GM06990 (cell line): Measurements from ENCODE around the gene PTPRD.

ENCODE experiments used
- DNase-seq: peaks from one replicate; pipeline ENCODE4 v3.0.0-alpha.2; 2011; ENCODE audit not compliant: insufficient read length; ENCODE audit errors: extremely low read depth
- H3K27me3 ChIP-seq: replicated peaks from 2 replicates; pipeline ENCODE4 v1.6.0; 2011; ENCODE audit warnings: low read length; ENCODE audit not compliant: control insufficient read depth, insufficient read depth
- H3K36me3 ChIP-seq: 2 replicates; pipeline ENCODE4 v1.5.1; 2011; ENCODE audit warnings: low read length; ENCODE audit not compliant: control insufficient read depth, insufficient read depth
- H3K4me3 ChIP-seq: replicated peaks from 2 replicates; pipeline ENCODE4 v1.5.1; 2011; ENCODE audit warnings: low read depth, mild to moderate bottlenecking, control low read depth, low read length
- TF ChIP-seq, protein P1 (sequence below): IDR thresholded peaks from 2 replicates; pipeline ENCODE4 v1.5.1; 2011; ENCODE audit warnings: low read length, control low read depth, mild to moderate bottlenecking, inconsistent platforms; ENCODE audit not compliant: insufficient read depth, poor library complexity, severe bottlenecking

PTPRD gene

DNA sequence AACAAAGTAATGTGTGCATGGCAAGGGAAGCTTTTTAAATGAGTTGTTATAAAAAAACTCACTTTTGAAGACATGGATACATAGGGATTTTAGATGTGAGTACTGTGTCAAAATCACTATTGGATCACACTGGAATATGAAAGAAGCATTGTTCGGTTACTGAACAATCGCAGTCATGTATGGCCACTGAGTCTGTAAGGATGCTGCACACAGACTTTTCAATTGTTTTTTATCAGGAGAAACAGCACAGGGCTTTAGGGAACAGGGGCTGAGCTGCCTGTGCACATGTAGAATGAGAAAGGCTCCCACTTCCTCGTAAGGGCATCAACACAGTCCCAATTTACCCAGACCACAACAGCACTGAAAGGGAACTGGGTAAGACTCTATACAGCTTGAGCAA, 1479.3 kb downstream of the PTPRD start:
- TF ChIP-seq, protein P1, sequence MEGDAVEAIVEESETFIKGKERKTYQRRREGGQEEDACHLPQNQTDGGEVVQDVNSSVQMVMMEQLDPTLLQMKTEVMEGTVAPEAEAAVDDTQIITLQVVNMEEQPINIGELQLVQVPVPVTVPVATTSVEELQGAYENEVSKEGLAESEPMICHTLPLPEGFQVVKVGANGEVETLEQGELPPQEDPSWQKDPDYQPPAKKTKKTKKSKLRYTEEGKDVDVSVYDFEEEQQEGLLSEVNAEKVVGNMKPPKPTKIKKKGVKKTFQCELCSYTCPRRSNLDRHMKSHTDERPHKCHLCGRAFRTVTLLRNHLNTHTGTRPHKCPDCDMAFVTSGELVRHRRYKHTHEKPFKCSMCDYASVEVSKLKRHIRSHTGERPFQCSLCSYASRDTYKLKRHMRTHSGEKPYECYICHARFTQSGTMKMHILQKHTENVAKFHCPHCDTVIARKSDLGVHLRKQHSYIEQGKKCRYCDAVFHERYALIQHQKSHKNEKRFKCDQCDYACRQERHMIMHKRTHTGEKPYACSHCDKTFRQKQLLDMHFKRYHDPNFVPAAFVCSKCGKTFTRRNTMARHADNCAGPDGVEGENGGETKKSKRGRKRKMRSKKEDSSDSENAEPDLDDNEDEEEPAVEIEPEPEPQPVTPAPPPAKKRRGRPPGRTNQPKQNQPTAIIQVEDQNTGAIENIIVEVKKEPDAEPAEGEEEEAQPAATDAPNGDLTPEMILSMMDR, result no peak
- Histone ChIP-seq H3K4me3 (no peak overlapping the region), H3K36me3 (no peaks in the 10 kb centered on the region), H3K27me3 (no peaks in the 10 kb centered on the region)
- no peak for DNase-seq

DNA sequence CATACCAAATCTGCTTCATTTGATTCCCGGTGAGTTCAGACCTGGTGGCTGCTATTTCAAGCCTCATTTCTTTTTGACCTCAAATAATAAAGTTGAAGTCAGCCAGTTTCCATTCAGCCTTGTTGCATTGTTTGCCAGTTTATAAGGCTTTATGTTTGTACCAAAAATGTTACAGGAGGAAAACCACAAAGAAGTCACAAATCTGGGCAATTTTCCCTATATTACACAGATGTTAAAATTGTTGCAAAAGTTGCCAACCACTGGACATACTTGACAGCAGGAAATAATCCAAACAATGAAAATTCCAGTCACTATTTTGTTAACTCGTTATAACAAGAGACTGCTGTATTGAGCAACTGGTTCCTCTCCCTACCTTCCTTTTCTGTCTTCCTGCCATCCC, 1488.2 kb downstream of the PTPRD start:
- Histone ChIP-seq H3K4me3 (no peak overlapping the region), H3K36me3 (no peaks in the 10 kb centered on the region), H3K27me3 (no peaks in the 10 kb centered on the region)
- TF ChIP-seq, protein P1, result no peak
- DNase-seq, result no peak

GRCh38 chr9:9122230-9122875, 1490.4 kb downstream of the PTPRD start:
- TF ChIP-seq, protein P1, result no peak
- DNase-seq, result no peak
- Histone ChIP-seq H3K4me3 (no peak overlapping the region), H3K27me3 (no peaks in the 10 kb centered on the region), H3K36me3 (no peaks in the 10 kb centered on the region)

DNA sequence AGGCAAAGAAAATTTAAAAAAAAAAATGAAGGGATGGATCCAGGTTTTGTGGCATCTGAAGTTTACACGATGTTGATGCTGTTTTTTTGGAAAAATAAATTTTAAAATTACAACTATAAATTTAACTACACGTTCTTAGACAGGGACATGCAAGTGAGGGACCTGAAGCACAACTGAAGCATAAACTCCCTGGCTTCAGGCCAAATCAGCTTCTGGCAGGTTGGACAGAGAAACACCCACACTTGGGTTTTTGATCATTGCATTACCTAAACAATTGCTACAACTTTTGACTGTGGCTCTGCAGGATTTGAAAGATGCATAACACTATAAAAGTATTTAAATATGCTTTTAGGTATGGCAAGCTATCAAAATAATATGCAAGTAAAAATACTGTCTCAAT, 1494.9 kb downstream of the PTPRD start:
- Histone ChIP-seq H3K4me3 (no peak overlapping the region), H3K27me3 (no peaks in the 10 kb centered on the region), H3K36me3 (no peaks in the 10 kb centered on the region)
- DNase-seq, result no peak
- TF ChIP-seq, protein P1, result no peak

DNA sequence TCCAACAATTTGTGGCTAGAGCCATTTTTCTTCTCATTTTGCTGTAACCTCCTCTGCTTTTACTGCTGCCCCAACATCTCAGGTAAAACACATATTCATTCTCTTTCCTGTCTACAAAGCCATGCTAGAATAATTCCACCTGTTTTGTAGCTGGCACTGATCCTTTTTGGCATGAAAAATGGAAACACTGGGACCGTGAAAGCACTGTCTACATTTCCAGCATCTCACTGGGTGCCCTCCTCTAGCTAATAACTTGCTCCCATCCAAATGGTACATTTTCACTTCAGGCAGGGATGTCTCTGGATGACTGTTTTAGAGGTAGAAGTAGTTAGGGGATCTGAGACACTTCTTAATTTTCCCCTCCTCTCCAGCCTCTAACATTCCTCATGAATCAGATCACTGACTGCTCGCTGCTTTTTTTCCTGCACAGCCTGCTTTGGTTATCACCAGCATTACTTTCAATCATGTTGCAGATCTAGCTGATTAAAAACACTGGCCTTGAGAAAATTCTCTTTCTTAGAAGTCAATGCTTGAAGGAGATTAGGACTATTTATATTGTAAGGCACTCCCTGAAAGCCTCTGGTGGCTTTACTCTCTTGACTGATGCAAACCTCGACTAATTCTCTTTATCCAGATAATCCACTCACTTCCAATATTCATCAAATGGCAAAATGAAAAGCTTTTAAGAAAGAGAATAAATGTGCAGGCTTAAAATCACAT, 1500.6 kb downstream of the PTPRD start:
- H3K27me3 ChIP-seq, result no peaks in the 10 kb centered on the region
- no peak overlapping the region for H3K4me3 ChIP-seq
- TF ChIP-seq, protein P1, result no peak
- H3K36me3 ChIP-seq, result no peaks in the 10 kb centered on the region
- DNase-seq, result no peak
